Caco-2 (cell line): ENCODE data around the gene ABHD4. TPM values are rescaled to one million over a fixed set of nuclear protein-coding genes. Genes with fewer than 3 reads are reported as not detected.

Experiments
- BruUV-seq: library from RNA; stranded (reverse); fragments of 400-500 nt; replicated peaks from 2 replicates; lab custom pipeline; 2021; lab: Mats Ljungman, UMichigan
- CTCF ChIA-PET: fragments of 300-600 bp; sonication (Branson Sonifier 250); formaldehyde crosslinking; loops from one replicate; lab custom pipeline; 2022; ENCODE audit warnings: antibody characterized with exemption; lab: Charles Lee
- POLR2A ChIA-PET: fragments of 300-600 bp; sonication (Branson Sonifier 250); formaldehyde crosslinking; loops from one replicate; lab custom pipeline; 2022; ENCODE audit warnings: antibody characterized with exemption; lab: Charles Lee
- DNase-seq, 2 experiments: peaks; one replicate each; pipeline versions ENCODE4 v3.0.0 to v3.0.0-alpha.2; 2020 to 2022
- H3K27me3 ChIP-seq: replicated peaks from 2 replicates; pipeline ENCODE4 v1.6.0; 2011; ENCODE audit warnings: low read length; ENCODE audit not compliant: control insufficient read depth, insufficient read depth
- H3K36me3 ChIP-seq: 2 replicates; pipeline ENCODE4 v1.5.1; 2011; ENCODE audit warnings: low read length; ENCODE audit not compliant: control insufficient read depth, insufficient read depth
- H3K4me1 ChIP-seq: fragments of 250-450 bp; sonication (Bioruptor Pico); 2 replicates; pipeline ENCODE4 v1.5.1; 2020; ENCODE audit warnings: mild to moderate bottlenecking
- H3K4me3 ChIP-seq: 2 replicates; pipeline ENCODE4 v1.5.1; 2011; ENCODE audit warnings: low read depth, mild to moderate bottlenecking, control low read depth, low read length
- H3K9me3 ChIP-seq: fragments of 250-450 bp; sonication (Bioruptor Pico); 2 replicates; pipeline ENCODE4 v1.5.1; 2020; ENCODE audit warnings: mild to moderate bottlenecking, moderate library complexity
- H3K27ac Mint-ChIP-seq: one replicate; pipeline ENCODE4 v1.8.0; 2022; ENCODE audit warnings: mixed read lengths; ENCODE audit not compliant: unreplicated experiment
- H3K27me3 Mint-ChIP-seq: one replicate; pipeline ENCODE4 v1.8.0; 2022; ENCODE audit warnings: mixed read lengths; ENCODE audit not compliant: insufficient read depth, unreplicated experiment
- H3K36me3 Mint-ChIP-seq: one replicate; pipeline ENCODE4 v1.8.0; 2022; ENCODE audit warnings: mild to moderate bottlenecking, mixed read lengths; ENCODE audit not compliant: insufficient read depth, unreplicated experiment
- H3K4me1 Mint-ChIP-seq: one replicate; pipeline ENCODE4 v1.8.0; 2022; ENCODE audit warnings: low read depth, mixed read lengths; ENCODE audit not compliant: unreplicated experiment
- H3K4me3 Mint-ChIP-seq: one replicate; pipeline ENCODE4 v1.8.0; 2022; ENCODE audit warnings: mild to moderate bottlenecking, moderate library complexity, mixed read lengths; ENCODE audit not compliant: unreplicated experiment
- H3K9me3 Mint-ChIP-seq: one replicate; pipeline ENCODE4 v1.8.0; 2022; ENCODE audit warnings: mixed read lengths; ENCODE audit not compliant: unreplicated experiment
- CTCF ChIP-seq, 2 experiments: fragments of 200-600 bp in 1 of 2; IDR thresholded peaks; 1 replicate in 1 of 2; 2 replicates in 1 of 2; pipeline versions ENCODE4 v1.5.1 to v1.8.0; 2011 to 2022; ENCODE audit warnings: antibody characterized with exemption in 1 of 2, control low read depth in 1 of 2, inconsistent platforms in 1 of 2, low read depth in 1 of 2, low read length in 1 of 2, mild to moderate bottlenecking in 1 of 2, moderate library complexity in 1 of 2; ENCODE audit not compliant: insufficient read depth in 1 of 2, severe bottlenecking in 1 of 2, unreplicated experiment in 1 of 2
- intact Hi-C: fragments of 100-400 bp; cut with micrococcal nuclease; formaldehyde crosslinking; loops from one replicate; pipeline ENCODE4 v1.10.0; 2022; ENCODE audit not compliant: unreplicated experiment
- total RNA-seq: library from RNA; stranded (reverse); gene quantifications from 2 replicates; pipeline ENCODE4 v1.2.3, GENCODE V29; 2022

The ABHD4 gene
- total RNA-seq, 1 experiment from 2014 or later: 73.5 TPM

GRCh38 chr14:22554498-22555383 is 43.4 kb upstream of the ABHD4 start:
- POLR2A ChIA-PET: no interaction called here
- peaks cover 5% of the 10 kb centered on the region for H3K36me3 Mint-ChIP-seq
- no TSS peak for BruUV-seq

GRCh38 chr14:22555384-22556011 is 42.6 kb upstream of the ABHD4 start:
- no peak overlapping the region for H3K27ac Mint-ChIP-seq
- H3K36me3 Mint-ChIP-seq: peaks cover 10% of the 10 kb centered on the region
- no peaks in the 10 kb centered on the region for H3K27me3 Mint-ChIP-seq
- no peak overlapping the region for H3K4me3 Mint-ChIP-seq
- no peaks in the 10 kb centered on the region for H3K9me3 Mint-ChIP-seq
- ChIA-PET CTCF (interaction anchor here (0.5 to 3.2 kb wide), 5 partner anchors 15 to 331 kb away, joined by 3 to 53 read pairs (median 4); partner anchors contain the start of gene ABHD4), POLR2A (no interaction called here)
- no peaks in the 10 kb centered on the region for H3K27me3 ChIP-seq
- no peaks in the 10 kb centered on the region for H3K9me3 ChIP-seq
- intact Hi-C loops: loop anchor here (5.0 to 10.0 kb wide), 2 partner anchors 241 to 502 kb away; partner anchors contain the start of gene CDH24
- TF ChIP-seq CTCF (IDR thresholded peaks at IDR 0.05; ENCODE audit: insufficient read depth in 1 of 2, low read depth in 1 of 2, low read length in 1 of 2, severe bottlenecking in 1 of 2, unreplicated experiment in 1 of 2): no peak
- H3K4me1 Mint-ChIP-seq: peaks cover 33% of the 10 kb centered on the region
- DNase-seq: no peak
- BruUV-seq: no TSS peak
- no peaks in the 10 kb centered on the region for H3K36me3 ChIP-seq
- peaks cover 39% of the 10 kb centered on the region for H3K4me1 ChIP-seq
- H3K4me3 ChIP-seq: no peak overlapping the region

More at GRCh38 chr14:22554498-22555383, 43.4 kb upstream of the ABHD4 start:
- Histone ChIP-seq H3K4me1 (peaks cover 31% of the 10 kb centered on the region), H3K4me3 (no peak overlapping the region), H3K27me3 (no peaks in the 10 kb centered on the region), H3K36me3 (no peaks in the 10 kb centered on the region), H3K9me3 (no peaks in the 10 kb centered on the region)
- no peak for DNase-seq
- no peaks in the 10 kb centered on the region for H3K27me3 Mint-ChIP-seq
- no peak overlapping the region for H3K27ac Mint-ChIP-seq
- intact Hi-C loops: loop anchor here (5.0 to 10.0 kb wide), 2 partner anchors 240 to 503 kb away; partner anchors contain the start of gene CDH24
- H3K4me1 Mint-ChIP-seq: peaks cover 27% of the 10 kb centered on the region
- CTCF ChIA-PET: interaction anchor here (1.0 to 3.2 kb wide), 2 partner anchors 16 to 332 kb away, joined by 4 to 53 read pairs; no protein-coding TSS in a partner anchor
- H3K4me3 Mint-ChIP-seq: no peak overlapping the region
- no peaks in the 10 kb centered on the region for H3K9me3 Mint-ChIP-seq
- no peak for TF ChIP-seq CTCF (IDR thresholded peaks at IDR 0.05; ENCODE audit: insufficient read depth in 1 of 2, low read depth in 1 of 2, low read length in 1 of 2, severe bottlenecking in 1 of 2, unreplicated experiment in 1 of 2)
